Parathyroid adenoma (tissue), 2 donors: ENCODE measurements around the gene CACNA1A.
"Not testable (repeated sequence)": the region's sequence is repeated elsewhere in the genome, so short reads cannot be mapped to it uniquely, and the experiment has no call there.

Experiments used
- H2AFZ ChIP-seq: fragments of 300-600 bp; sonication (generic); one replicate; pipeline ENCODE4 v1.7.0; 2017; ENCODE audit warnings: antibody characterized with exemption, mild to moderate bottlenecking
- H3K27ac ChIP-seq: fragments of 300-600 bp; sonication (generic); one replicate; pipeline ENCODE4 v1.7.0; 2017
- H3K27me3 ChIP-seq: fragments of 300-600 bp; sonication (generic); one replicate; pipeline ENCODE4 v1.7.0; 2017; ENCODE audit warnings: low read length; ENCODE audit not compliant: control insufficient read depth, insufficient read depth
- H3K36me3 ChIP-seq: fragments of 300-600 bp; sonication (generic); one replicate; pipeline ENCODE4 v1.7.0; 2017; ENCODE audit warnings: low read length; ENCODE audit not compliant: control insufficient read depth, insufficient read depth
- H3K4me1 ChIP-seq: fragments of 300-600 bp; sonication (generic); one replicate; pipeline ENCODE4 v1.7.0; 2017; ENCODE audit warnings: control low read depth
- H3K4me2 ChIP-seq: fragments of 300-600 bp; sonication (generic); one replicate; pipeline ENCODE4 v1.7.0; 2017; ENCODE audit warnings: low read length
- H3K4me3 ChIP-seq: fragments of 300-600 bp; sonication (generic); one replicate; pipeline ENCODE4 v1.7.0; 2017; ENCODE audit warnings: low read depth, low read length
- H3K79me2 ChIP-seq: fragments of 300-600 bp; sonication (generic); one replicate; pipeline ENCODE4 v1.7.0; 2017; ENCODE audit warnings: control low read depth
- H3K9ac ChIP-seq: fragments of 300-600 bp; sonication (generic); one replicate; pipeline ENCODE4 v1.7.0; 2017; ENCODE audit warnings: mild to moderate bottlenecking
- H3K9me3 ChIP-seq: fragments of 300-600 bp; sonication (generic); one replicate; pipeline ENCODE4 v1.7.0; 2017; ENCODE audit warnings: low read length; ENCODE audit not compliant: control insufficient read depth
- CTCF ChIP-seq: fragments of 300-600 bp; sonication (generic); IDR thresholded peaks from one replicate; pipeline ENCODE4 v1.7.0; 2017; ENCODE audit warnings: antibody characterized with exemption, mild to moderate bottlenecking
- donor health status: primary hyperparathyroidism.

The CACNA1A gene

GRCh38 chr19:13427273-13428051 lies 78.8 kb downstream of the CACNA1A start:
- no peaks in the 10 kb centered on the region for H3K36me3 ChIP-seq
- no peak overlapping the region for H3K4me2 ChIP-seq
- H3K27me3 ChIP-seq: no peaks in the 10 kb centered on the region
- H3K9ac ChIP-seq: no peak overlapping the region
- no peak overlapping the region for H3K4me3 ChIP-seq
- no peaks in the 10 kb centered on the region for H3K4me1 ChIP-seq
- H3K27ac ChIP-seq: no peak overlapping the region
- H2AFZ ChIP-seq: no peak overlapping the region
- no peak for TF ChIP-seq CTCF
- H3K79me2 ChIP-seq: no peaks in the 10 kb centered on the region
- H3K9me3 ChIP-seq: no peaks in the 10 kb centered on the region

- not testable (repeated sequence) for H3K27me3 ChIP-seq, H3K79me2 ChIP-seq, H2AFZ ChIP-seq, H3K36me3 ChIP-seq, H3K4me1 ChIP-seq, H3K27ac ChIP-seq, H3K9me3 ChIP-seq, H3K4me3 ChIP-seq, H3K9ac ChIP-seq, H3K4me2 ChIP-seq
Observed at GRCh38 chr19:13425875-13426274, 80.4 kb downstream of the CACNA1A start.

- no peaks in the 10 kb centered on the region for H3K79me2 ChIP-seq
- no peak overlapping the region for H3K4me2 ChIP-seq
- no peak overlapping the region for H3K4me3 ChIP-seq
- H2AFZ ChIP-seq: no peak overlapping the region
- H3K4me1 ChIP-seq: no peaks in the 10 kb centered on the region
- no peak overlapping the region for H3K9ac ChIP-seq
- no peaks in the 10 kb centered on the region for H3K27me3 ChIP-seq
- H3K27ac ChIP-seq: no peak overlapping the region
- TF ChIP-seq CTCF: no peak
- no peaks in the 10 kb centered on the region for H3K36me3 ChIP-seq
- H3K9me3 ChIP-seq: no peaks in the 10 kb centered on the region
Observed at GRCh38 chr19:13425151-13425550, 81.1 kb downstream of the CACNA1A start.

GRCh38 chr19:13420780-13421179 lies 85.5 kb downstream of the CACNA1A start:
- Histone ChIP-seq H3K36me3 (no peaks in the 10 kb centered on the region), H2AFZ (no peak overlapping the region)
- TF ChIP-seq CTCF: no peak

GRCh38 chr19:13417054-13417453 lies 89.2 kb downstream of the CACNA1A start:
- no peak overlapping the region for H3K4me3 ChIP-seq
- H3K36me3 ChIP-seq: no peaks in the 10 kb centered on the region
- H3K27me3 ChIP-seq: no peaks in the 10 kb centered on the region
- no peaks in the 10 kb centered on the region for H3K9me3 ChIP-seq
- H3K9ac ChIP-seq: no peak overlapping the region
- H3K27ac ChIP-seq: no peak overlapping the region
- no peak overlapping the region for H2AFZ ChIP-seq
- no peaks in the 10 kb centered on the region for H3K4me1 ChIP-seq
- no peak for TF ChIP-seq CTCF
- H3K4me2 ChIP-seq: no peak overlapping the region
- H3K79me2 ChIP-seq: no peaks in the 10 kb centered on the region

More at GRCh38 chr19:13420780-13421179, 85.5 kb downstream of the CACNA1A start:
- Histone ChIP-seq H3K4me1 (no peaks in the 10 kb centered on the region), H3K79me2 (no peaks in the 10 kb centered on the region), H3K9ac (no peak overlapping the region), H3K27ac (no peak overlapping the region), H3K27me3 (no peaks in the 10 kb centered on the region), H3K4me3 (no peak overlapping the region), H3K9me3 (no peaks in the 10 kb centered on the region), H3K4me2 (no peak overlapping the region)
